PFSK-1 (cell line): ENCODE data around the gene HDHD5.

Experiments used
- FOXP2 ChIP-seq: optimal IDR thresholded peaks from 2 replicates; pipeline ENCODE3; 2011; ENCODE audit warnings: borderline replicate concordance, control low read depth, inconsistent platforms; ENCODE audit not compliant: insufficient read depth; ENCODE audit errors: extremely low read length, extremely low read depth
- POLR2AphosphoS5 ChIP-seq: IDR thresholded peaks from 2 replicates; pipeline ENCODE4 v1.6.1; 2012; ENCODE audit warnings: low read depth, mild to moderate bottlenecking, control low read depth, low read length, moderate library complexity
- REST ChIP-seq, 2 experiments: IDR thresholded peaks; 2 replicates each; pipeline versions ENCODE4 v1.6.1 to v1.8.0; 2011 to 2012; ENCODE audit warnings: low read depth in 2 of 2, low read length in 2 of 2, control low read depth in 1 of 2, inconsistent platforms in 1 of 2, mild to moderate bottlenecking in 1 of 2, moderate library complexity in 1 of 2; ENCODE audit not compliant: insufficient read depth in 1 of 2
- SIN3A ChIP-seq: IDR thresholded peaks from 2 replicates; pipeline ENCODE4 v1.6.1; 2012; ENCODE audit warnings: mild to moderate bottlenecking, low read length, moderate library complexity, borderline replicate concordance; ENCODE audit not compliant: insufficient read depth
- TAF1 ChIP-seq: IDR thresholded peaks from 2 replicates; pipeline ENCODE4 v1.6.1; 2012; ENCODE audit warnings: low read length, control low read depth, borderline replicate concordance; ENCODE audit not compliant: insufficient read depth

- TF ChIP-seq REST (IDR thresholded peaks at IDR 0.05; ENCODE audit: insufficient read depth in 1 of 2, low read depth in 2 of 2, low read length in 2 of 2) (no peak), POLR2AphosphoS5 (no peak), TAF1 (no peak), SIN3A (no peak), FOXP2 (no peak)
These were observed 68.5 kb downstream of the HDHD5 start for GRCh38 chr22:17090550-17090949.
